Measurements from ENCODE around the gene NR2C2AP. TPM values are rescaled to one million over a fixed set of nuclear protein-coding genes. Genes with fewer than 3 reads are reported as not detected.

Gene NR2C2AP
- total and polyA plus RNA-seq, 2 of the 13 experiments (the other 11 are each of a cell fraction or from before 2014, with no cell fraction given) = 12.2 to 26.8 TPM

- TF ChIP-seq UBTF (CRISPR knock-in tag; IDR thresholded peaks at IDR 0.05) = no peak
- no peak for TF ChIP-seq ATF7 (IDR thresholded peaks at IDR 0.05)
- TF ChIP-seq ATF7 (CRISPR knock-in tag; IDR thresholded peaks at IDR 0.05) = no peak
- TF ChIP-seq SP5 (CRISPR knock-in tag; IDR thresholded peaks at IDR 0.05; ENCODE audit: borderline replicate concordance, low read depth) = peak; percentile 30; the same call in 1 of the 2 replicates
- peak; percentile 99 for TF ChIP-seq TEAD3 (CRISPR knock-in tag; optimal IDR thresholded peaks at IDR 0.05; ENCODE audit: borderline replicate concordance)
- TF ChIP-seq AGO2 (optimal IDR thresholded peaks at IDR 0.05; ENCODE audit: low read depth, low read length) = peak; percentile 74
- peak; percentile 41 for TF ChIP-seq RBM22 (optimal IDR thresholded peaks at IDR 0.05; ENCODE audit: low read length)
- no peak for TF ChIP-seq ZBTB40 (IDR thresholded peaks at IDR 0.05)
- TF ChIP-seq ZBTB40 (CRISPR knock-in tag; IDR thresholded peaks at IDR 0.05) = no peak
- no peak for TF ChIP-seq SP1 (IDR thresholded peaks at IDR 0.05)
- peak; percentile 37; the same call in 1 of the 2 replicates for TF ChIP-seq SP1 (CRISPR knock-in tag; IDR thresholded peaks at IDR 0.05)
- TF ChIP-seq STAG1 (CRISPR knock-in tag; IDR thresholded peaks at IDR 0.05) = peak; percentile 77
- TF ChIP-seq ZNF713 (CRISPR knock-in tag; IDR thresholded peaks at IDR 0.05) = no peak
- 0 out of 2 replicates have a peak, but pooled peaks have one; percentile 43 for TF ChIP-seq ZMYM4 (CRISPR knock-in tag; IDR thresholded peaks at IDR 0.05)
- peak; percentile 64; the same call in 1 of the 2 replicates for TF ChIP-seq MAZ (IDR thresholded peaks at IDR 0.05; ENCODE audit: borderline replicate concordance, low read depth, low read length)
- 0 out of 2 replicates have a peak, but pooled peaks have one; percentile 40 for TF ChIP-seq MAZ (CRISPR knock-in tag; IDR thresholded peaks at IDR 0.05; ENCODE audit: low read depth)
These were observed 17.1 kb downstream of the NR2C2AP start (continued) for GRCh38 chr19:19185853-19186740.

Data from HepG2 (cell line).